GM18505 (cell line): ENCODE results near the gene AGRN.
"Not testable (repeated sequence)": the region's sequence is repeated elsewhere in the genome, so short reads cannot be mapped to it uniquely, and the experiment has no call there.

Source experiments
- ATAC-seq: cut with Tn5 transposase; IDR thresholded peaks from one replicate; pipeline ENCODE4 v1.9.1; 2021; ENCODE audit not compliant: unreplicated experiment
- POLR2A ChIP-seq: IDR thresholded peaks from 4 replicates; pipeline ENCODE4 v1.6.1; 2011; ENCODE audit warnings: borderline replicate concordance; ENCODE audit not compliant: insufficient read depth, insufficient read length; ENCODE audit errors: extremely low read depth

The AGRN gene

GRCh38 chr1:1073743-1074587 is 54.0 kb downstream of the AGRN start, which contains the start of gene RNF223:
TSS of gene RNF223 (minus strand) at chr1:1074306. CDS start at chr1:1072566, 1,740 bp downstream.
- ATAC-seq: no peak
- no peak for TF ChIP-seq POLR2A

- TF ChIP-seq POLR2A: no peak
- no peak for ATAC-seq
Observed at GRCh38 chr1:1074631-1075147, 54.8 kb downstream of the AGRN start.

GRCh38 chr1:1075148-1075935 is 55.4 kb downstream of the AGRN start:
- no peak for ATAC-seq
- TF ChIP-seq POLR2A: no peak

GRCh38 chr1:1077396-1077795 is 57.5 kb downstream of the AGRN start:
- not testable (repeated sequence) for ATAC-seq

GRCh38 chr1:1079408-1080121 is 59.6 kb downstream of the AGRN start:
- no peak for TF ChIP-seq POLR2A
- ATAC-seq: no peak

GRCh38 chr1:1080122-1080757 is 60.3 kb downstream of the AGRN start:
- TF ChIP-seq POLR2A: no peak
- no peak for ATAC-seq

- no peak for TF ChIP-seq POLR2A
- no peak for ATAC-seq
Observed at GRCh38 chr1:1080951-1081310, 61.0 kb downstream of the AGRN start.

- no peak for TF ChIP-seq POLR2A
- no peak for ATAC-seq
Observed at GRCh38 chr1:1081311-1082238, 61.7 kb downstream of the AGRN start.

GRCh38 chr1:1082239-1082775 is 62.4 kb downstream of the AGRN start:
- TF ChIP-seq POLR2A: no peak
- no peak for ATAC-seq

GRCh38 chr1:1082776-1083415 is 63.0 kb downstream of the AGRN start:
- ATAC-seq: no peak
- no peak for TF ChIP-seq POLR2A
